HG02571 (cell line): ENCODE measurements around the gene ADAMTSL3.
"Not testable (repeated sequence)": the region's sequence is repeated elsewhere in the genome, so short reads cannot be mapped to it uniquely, and the experiment has no call there.

ENCODE experiments used
- ATAC-seq: cut with Tn5 transposase; IDR thresholded peaks from one replicate; pipeline ENCODE4 v1.9.1; 2021; ENCODE audit warnings: mild to moderate bottlenecking, moderate library complexity; ENCODE audit not compliant: unreplicated experiment

Gene ADAMTSL3

GRCh38 chr15:83961311-83961710 lies 307.4 kb downstream of the ADAMTSL3 start:
- no peak for ATAC-seq

DNA sequence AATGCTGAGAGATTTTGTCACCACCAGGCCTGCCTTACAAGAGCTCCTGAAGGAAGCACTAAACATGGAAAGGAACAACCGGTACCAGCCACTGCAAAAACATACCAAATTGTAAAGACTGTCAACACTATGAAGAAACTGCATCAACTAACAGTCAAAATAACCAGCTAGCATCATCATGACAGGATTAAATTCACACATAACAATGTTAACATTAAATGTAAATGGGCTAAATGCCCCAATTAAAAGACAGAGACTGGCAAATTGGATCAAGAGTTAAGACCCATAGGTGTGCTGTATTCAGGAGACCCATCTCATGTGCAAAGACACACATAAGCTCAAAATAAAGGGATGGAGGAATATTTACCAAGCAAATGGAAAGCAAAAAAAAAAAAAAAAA lies 311.0 kb downstream of the ADAMTSL3 start:
- not testable (repeated sequence) for ATAC-seq

GRCh38 chr15:83970295-83970890 lies 316.5 kb downstream of the ADAMTSL3 start:
- ATAC-seq, result no peak

DNA sequence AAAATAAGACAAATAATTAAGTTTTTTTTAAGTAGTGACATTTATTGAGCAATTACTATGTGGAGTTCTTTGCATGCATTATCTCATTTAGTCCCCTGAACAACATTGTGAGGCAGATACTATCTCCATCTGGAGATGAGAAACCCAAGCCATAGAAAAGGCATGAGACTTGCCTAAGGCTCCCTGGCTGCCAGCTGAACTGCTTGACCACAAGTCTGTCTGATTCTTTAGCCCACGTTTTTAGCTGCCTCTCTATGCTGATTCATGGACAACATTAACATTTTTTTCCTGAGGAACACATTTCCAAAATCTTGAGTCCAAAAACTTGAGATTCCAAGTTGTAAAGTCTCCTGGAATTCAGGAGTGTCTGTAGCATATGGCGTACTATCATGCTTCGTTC lies 318.1 kb downstream of the ADAMTSL3 start:
- no peak for ATAC-seq

DNA sequence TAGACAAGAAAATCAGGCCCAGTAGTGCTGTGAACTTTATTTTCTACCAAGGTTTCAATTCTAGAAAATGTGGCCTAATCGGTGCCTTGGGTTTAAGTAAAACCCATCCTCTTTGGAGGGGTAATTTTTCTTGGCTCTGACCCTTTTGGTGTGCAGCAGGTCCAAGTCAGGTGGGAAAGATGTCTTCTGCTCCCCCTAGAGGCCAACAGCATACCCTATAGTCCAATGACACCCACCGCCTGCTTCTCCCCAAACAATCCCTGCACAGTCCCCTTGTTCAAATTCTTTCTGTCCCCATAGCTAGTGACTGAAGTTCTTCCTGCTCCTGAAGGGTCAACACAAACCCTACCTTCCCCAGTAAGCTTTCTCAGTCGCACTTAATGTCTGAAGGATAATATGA lies 319.9 kb downstream of the ADAMTSL3 start:
- no peak for ATAC-seq

- no peak for ATAC-seq
Measured at GRCh38 chr15:83977992-83978391, 324.1 kb downstream of the ADAMTSL3 start.

DNA sequence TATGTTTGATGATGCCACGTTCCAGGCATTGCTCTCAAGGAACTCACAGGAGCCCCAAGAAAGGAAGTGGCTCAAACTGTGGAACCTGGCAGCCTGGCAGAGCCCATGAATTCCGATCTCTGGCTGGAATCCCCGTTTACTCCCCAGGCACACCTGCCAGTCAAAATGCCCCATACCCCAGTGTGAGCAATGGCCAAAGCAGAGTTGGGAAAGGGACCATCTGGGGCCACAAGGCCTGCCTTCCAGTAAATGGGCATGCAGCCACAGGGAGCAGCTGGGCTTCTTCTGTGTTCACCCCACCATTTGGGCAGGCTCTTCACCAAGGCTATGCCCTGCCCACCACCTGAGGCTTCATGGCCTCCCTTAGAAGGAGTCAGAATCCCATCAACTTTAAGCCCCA lies 324.7 kb downstream of the ADAMTSL3 start:
- ATAC-seq, result no peak

GRCh38 chr15:83980637-83981036 lies 326.7 kb downstream of the ADAMTSL3 start:
- no peak for ATAC-seq

DNA sequence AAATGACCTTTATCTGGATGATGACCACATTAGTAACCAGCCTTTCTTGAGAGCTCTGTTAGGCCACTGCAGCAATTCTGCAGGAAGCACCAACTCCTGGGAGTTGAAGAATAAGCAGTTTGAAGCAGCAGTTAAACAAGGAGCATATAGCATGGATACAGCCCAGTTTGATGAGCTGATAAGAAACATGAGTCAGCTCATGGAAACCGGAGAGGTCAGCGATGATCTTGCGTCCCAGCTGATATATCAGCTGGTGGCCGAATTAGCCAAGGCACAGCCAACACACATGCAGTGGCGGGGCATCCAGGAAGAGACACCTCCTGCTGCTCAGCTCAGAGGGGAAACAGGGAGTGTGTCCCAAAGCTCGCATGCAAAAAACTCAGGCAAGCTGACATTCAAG lies 328.8 kb downstream of the ADAMTSL3 start:
- ATAC-seq, result no peak

- ATAC-seq, result peak; percentile 74
Measured at GRCh38 chr15:83983634-83984458, 329.9 kb downstream of the ADAMTSL3 start.

- ATAC-seq, result no peak
Measured at GRCh38 chr15:83984601-83985000, 330.7 kb downstream of the ADAMTSL3 start.

GRCh38 chr15:83991163-83991562 lies 337.2 kb downstream of the ADAMTSL3 start:
- no peak for ATAC-seq

DNA sequence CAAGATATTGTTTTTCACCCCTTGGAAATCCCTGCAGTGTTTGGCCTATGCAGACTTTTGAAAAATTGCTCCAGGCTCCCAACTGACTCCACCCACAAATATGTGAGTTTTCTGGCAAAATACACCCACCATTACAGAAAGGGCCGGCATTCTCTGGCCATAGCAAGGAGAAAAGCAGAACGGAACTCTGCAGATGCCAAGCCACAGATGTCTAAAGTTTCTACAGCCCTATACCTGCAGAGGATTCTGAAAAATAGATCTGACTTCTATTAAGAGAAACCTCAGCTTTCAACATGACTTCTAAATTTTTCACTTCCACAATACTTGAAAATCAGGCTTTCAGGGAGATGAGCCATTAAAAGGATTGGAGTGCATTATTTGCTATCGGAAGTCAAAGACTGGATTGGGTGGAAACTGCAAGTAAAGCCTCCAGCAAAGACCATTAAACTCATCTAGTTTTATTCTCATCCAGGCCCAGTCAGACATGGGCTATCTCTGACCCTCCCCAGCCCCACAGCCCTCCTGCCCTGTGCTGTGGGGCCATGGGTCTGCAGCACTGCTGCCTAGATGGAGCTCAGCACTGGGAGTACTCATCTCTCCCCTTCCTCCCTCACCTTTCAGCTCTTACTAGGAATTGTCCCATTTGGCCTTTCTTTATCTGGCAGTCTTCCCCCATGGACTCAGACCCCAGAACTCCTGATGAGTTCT lies 338.6 kb downstream of the ADAMTSL3 start:
- no peak for ATAC-seq

GRCh38 chr15:83993591-83993990 lies 339.7 kb downstream of the ADAMTSL3 start:
- ATAC-seq, result no peak

GRCh38 chr15:83998486-83998885 lies 344.6 kb downstream of the ADAMTSL3 start:
- no peak for ATAC-seq

DNA sequence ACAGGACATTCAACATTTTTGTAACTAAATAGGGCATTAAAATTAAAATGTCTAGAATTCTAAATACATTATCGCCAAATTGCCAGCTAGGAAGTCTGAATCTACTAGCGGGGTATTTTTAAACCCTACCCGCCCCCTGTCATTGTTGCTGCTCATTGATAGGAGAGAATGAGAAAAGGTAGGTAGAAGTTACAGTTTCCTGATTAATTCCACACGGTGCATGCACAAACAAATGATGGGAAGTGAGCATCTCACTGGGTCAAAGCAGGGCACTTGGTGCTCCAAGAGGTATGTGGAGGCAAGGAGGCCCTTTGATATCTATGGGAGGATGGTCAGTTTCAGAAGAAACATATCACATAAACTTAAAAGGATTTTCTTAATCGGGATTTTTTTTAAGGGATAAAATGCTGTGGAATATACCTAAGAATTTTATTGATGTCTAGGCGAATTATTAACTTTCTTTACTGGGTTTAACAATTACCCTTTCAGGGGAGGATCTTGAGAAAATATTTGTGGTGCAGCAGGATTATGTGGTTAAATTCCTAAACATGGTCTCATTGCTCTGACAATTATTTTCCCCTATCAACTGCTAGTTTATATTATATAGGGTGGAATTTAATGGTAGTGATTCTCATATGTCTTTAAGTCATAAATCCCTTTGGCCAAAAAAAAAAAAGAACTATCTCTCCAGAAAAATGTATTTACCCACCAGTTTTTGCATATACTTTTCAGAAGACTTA lies 345.6 kb downstream of the ADAMTSL3 start:
- no peak for ATAC-seq

GRCh38 chr15:84001037-84001436 lies 347.1 kb downstream of the ADAMTSL3 start:
- ATAC-seq, result no peak

GRCh38 chr15:84001655-84002054 lies 347.7 kb downstream of the ADAMTSL3 start:
- no peak for ATAC-seq

- ATAC-seq, result no peak
Measured at GRCh38 chr15:84003791-84004503, 350.0 kb downstream of the ADAMTSL3 start.

- ATAC-seq, result no peak
Measured at GRCh38 chr15:84006421-84006820, 352.5 kb downstream of the ADAMTSL3 start.

GRCh38 chr15:84009616-84010015 lies 355.7 kb downstream of the ADAMTSL3 start:
- no peak for ATAC-seq
